HepG2 (cell line): ENCODE measurements around the gene IER2. TPM values are rescaled to one million over a fixed set of nuclear protein-coding genes. Genes with fewer than 3 reads are reported as not detected.

Experiments used
- ELF4 ChIP-seq: sonication (generic); formaldehyde crosslinking; IDR thresholded peaks from 2 replicates; pipeline ENCODE4 v1.5.0; 2020; ENCODE audit warnings: missing genetic modification reagents, mild to moderate bottlenecking, moderate library complexity, borderline replicate concordance
- GABPB1 ChIP-seq: IDR thresholded peaks from 2 replicates; pipeline ENCODE4 v1.6.1; 2016; ENCODE audit warnings: mild to moderate bottlenecking, missing genetic modification reagents, moderate library complexity, missing compliant biosample characterization
- KDM2A ChIP-seq: sonication (generic); formaldehyde crosslinking; IDR thresholded peaks from 2 replicates; pipeline ENCODE4 v1.4.0; 2020; ENCODE audit warnings: low read depth, missing genetic modification reagents, borderline replicate concordance
- KMT2B ChIP-seq: IDR thresholded peaks from 2 replicates; pipeline ENCODE4 v1.6.1; 2016; ENCODE audit warnings: missing genetic modification reagents, missing compliant biosample characterization
- RAD51 ChIP-seq: fragments of 450-650 bp; IDR thresholded peaks from 2 replicates; pipeline ENCODE4 v1.6.1; 2016; ENCODE audit warnings: borderline replicate concordance
- SP4 ChIP-seq: sonication (generic); formaldehyde crosslinking; IDR thresholded peaks from 2 replicates; pipeline ENCODE4 v1.8.1; 2023; ENCODE audit warnings: mild to moderate bottlenecking, missing genetic modification reagents
- THAP11 ChIP-seq: IDR thresholded peaks from 2 replicates; pipeline ENCODE4 v1.6.1; 2016; ENCODE audit warnings: missing biosample characterization, missing genetic modification reagents
- ZNF350 ChIP-seq: sonication (generic); formaldehyde crosslinking; IDR thresholded peaks from 2 replicates; pipeline ENCODE4 v1.4.0; 2020; ENCODE audit warnings: mild to moderate bottlenecking, low read depth, missing genetic modification reagents, borderline replicate concordance
- polyA plus RNA-seq, 8 experiments: library from polyadenylated mRNA; depleted of rRNA in 3 of 8; stranded (reverse) in 7 of 8; unstranded in 1 of 8; fragments of >200 nt; fragmentation: Illumina TruSeq in 4 of 8; extraction: Trizol in 4 of 8; gene quantifications; 2 replicates each; pipeline versions ENCODE4 v1.2.1 to v1.2.3, GENCODE V29; 2011 to 2016; ENCODE audit warnings: low read depth in 4 of 8, missing spikeins in 1 of 8, mixed read lengths in 1 of 8; ENCODE audit not compliant: insufficient read depth in 1 of 8
- total RNA-seq, 5 experiments: library from RNA; depleted of rRNA; stranded (reverse); fragments of >200 nt; fragmentation: Illumina TruSeq; extraction: Trizol; gene quantifications; 2 replicates each; pipeline ENCODE4 v1.2.3, GENCODE V29; 2016; ENCODE audit warnings: low read depth in 1 of 5
- TF ChIP-seq, protein P1 (sequence below): sonication (generic); formaldehyde crosslinking; IDR thresholded peaks from 2 replicates; pipeline ENCODE4 v1.4.0; 2020; ENCODE audit warnings: missing genetic modification reagents, mild to moderate bottlenecking, borderline replicate concordance
- TF ChIP-seq, protein P2 (sequence below): sonication (generic); formaldehyde crosslinking; IDR thresholded peaks from 2 replicates; pipeline ENCODE4 v1.5.1; 2020; ENCODE audit warnings: missing genetic modification reagents, mild to moderate bottlenecking, borderline replicate concordance
- TF ChIP-seq, protein P3 (sequence below): sonication (generic); formaldehyde crosslinking; IDR thresholded peaks from 2 replicates; pipeline ENCODE4 v1.5.0; 2020; ENCODE audit warnings: mild to moderate bottlenecking, missing genetic modification reagents, borderline replicate concordance
- TF ChIP-seq, protein P4 (sequence below): sonication (generic); formaldehyde crosslinking; IDR thresholded peaks from 2 replicates; pipeline ENCODE4 v1.4.0; 2020; ENCODE audit warnings: missing genetic modification reagents

IER2 gene
- total and polyA plus RNA-seq, 2 of the 13 experiments (the other 11 are each of a cell fraction or from before 2014, with no cell fraction given) = 10.1 to 14.3 TPM

DNA sequence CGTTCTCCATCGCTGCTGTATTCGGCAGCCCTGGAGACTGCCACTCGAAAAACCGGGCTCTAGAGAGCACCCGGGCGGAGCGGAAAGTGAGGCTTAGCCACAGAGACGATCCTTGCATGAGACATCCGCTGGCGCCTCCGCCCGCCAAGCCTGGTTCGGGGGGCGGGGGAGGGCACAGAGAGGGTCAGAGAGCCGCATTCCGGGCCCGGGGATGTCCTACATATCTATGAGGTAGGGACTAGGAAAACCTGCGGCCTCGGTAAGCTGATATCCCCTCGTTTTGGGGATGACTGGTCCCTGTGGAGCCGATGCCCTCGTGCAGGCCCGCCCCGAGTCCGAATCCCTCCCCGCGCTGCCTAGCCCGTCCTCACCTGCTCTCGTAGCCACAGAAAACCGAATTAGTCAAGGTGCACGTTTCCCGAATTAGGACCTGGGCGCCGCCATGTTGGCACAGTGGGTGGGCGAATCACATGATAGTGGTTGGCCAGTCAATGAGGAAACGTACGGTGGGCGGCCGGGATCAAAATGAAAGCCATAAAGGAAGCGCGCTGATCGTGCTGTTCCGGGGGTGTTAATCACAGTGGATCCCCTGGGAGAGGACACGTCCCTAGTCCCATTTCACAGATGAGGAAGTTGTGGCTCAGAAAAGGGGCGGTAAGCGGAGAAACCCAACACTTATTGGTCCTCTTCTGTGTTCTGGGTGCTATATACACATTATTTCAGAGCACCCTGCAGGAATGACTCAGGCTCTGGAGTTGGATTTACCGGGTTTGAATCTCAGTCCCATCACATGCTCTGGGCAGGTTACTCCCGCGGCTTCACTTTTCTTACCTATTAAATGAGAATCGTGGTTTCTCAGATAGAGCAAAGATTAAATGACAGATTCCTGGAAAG lies 33.7 kb upstream of the IER2 start, which contains the start of gene TRMT1 (continued):
- TF ChIP-seq GABPB1 (CRISPR knock-in tag) = peak; percentile 81
- peak; percentile 79 for TF ChIP-seq KDM2A (CRISPR knock-in tag)
- TF ChIP-seq, protein P1, sequence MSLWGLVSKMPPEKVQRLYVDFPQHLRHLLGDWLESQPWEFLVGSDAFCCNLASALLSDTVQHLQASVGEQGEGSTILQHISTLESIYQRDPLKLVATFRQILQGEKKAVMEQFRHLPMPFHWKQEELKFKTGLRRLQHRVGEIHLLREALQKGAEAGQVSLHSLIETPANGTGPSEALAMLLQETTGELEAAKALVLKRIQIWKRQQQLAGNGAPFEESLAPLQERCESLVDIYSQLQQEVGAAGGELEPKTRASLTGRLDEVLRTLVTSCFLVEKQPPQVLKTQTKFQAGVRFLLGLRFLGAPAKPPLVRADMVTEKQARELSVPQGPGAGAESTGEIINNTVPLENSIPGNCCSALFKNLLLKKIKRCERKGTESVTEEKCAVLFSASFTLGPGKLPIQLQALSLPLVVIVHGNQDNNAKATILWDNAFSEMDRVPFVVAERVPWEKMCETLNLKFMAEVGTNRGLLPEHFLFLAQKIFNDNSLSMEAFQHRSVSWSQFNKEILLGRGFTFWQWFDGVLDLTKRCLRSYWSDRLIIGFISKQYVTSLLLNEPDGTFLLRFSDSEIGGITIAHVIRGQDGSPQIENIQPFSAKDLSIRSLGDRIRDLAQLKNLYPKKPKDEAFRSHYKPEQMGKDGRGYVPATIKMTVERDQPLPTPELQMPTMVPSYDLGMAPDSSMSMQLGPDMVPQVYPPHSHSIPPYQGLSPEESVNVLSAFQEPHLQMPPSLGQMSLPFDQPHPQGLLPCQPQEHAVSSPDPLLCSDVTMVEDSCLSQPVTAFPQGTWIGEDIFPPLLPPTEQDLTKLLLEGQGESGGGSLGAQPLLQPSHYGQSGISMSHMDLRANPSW (CRISPR knock-in tag) = peak; percentile 86
- TF ChIP-seq, protein P2, sequence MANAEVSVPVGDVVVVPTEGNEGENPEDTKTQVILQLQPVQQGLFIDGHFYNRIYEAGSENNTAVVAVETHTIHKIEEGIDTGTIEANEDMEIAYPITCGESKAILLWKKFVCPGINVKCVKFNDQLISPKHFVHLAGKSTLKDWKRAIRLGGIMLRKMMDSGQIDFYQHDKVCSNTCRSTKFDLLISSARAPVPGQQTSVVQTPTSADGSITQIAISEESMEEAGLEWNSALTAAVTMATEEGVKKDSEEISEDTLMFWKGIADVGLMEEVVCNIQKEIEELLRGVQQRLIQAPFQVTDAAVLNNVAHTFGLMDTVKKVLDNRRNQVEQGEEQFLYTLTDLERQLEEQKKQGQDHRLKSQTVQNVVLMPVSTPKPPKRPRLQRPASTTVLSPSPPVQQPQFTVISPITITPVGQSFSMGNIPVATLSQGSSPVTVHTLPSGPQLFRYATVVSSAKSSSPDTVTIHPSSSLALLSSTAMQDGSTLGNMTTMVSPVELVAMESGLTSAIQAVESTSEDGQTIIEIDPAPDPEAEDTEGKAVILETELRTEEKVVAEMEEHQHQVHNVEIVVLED (CRISPR knock-in tag) = peak; percentile 68; the same call in 1 of the 2 replicates
- TF ChIP-seq KMT2B (CRISPR knock-in tag) = peak; percentile 82
- TF ChIP-seq THAP11 (CRISPR knock-in tag) = peak; percentile 89
- peak; percentile 77 for TF ChIP-seq ZNF350 (CRISPR knock-in tag)
- TF ChIP-seq SP4 (CRISPR knock-in tag) = peak; percentile 50; the same call in 1 of the 2 replicates
- TF ChIP-seq, protein P3, sequence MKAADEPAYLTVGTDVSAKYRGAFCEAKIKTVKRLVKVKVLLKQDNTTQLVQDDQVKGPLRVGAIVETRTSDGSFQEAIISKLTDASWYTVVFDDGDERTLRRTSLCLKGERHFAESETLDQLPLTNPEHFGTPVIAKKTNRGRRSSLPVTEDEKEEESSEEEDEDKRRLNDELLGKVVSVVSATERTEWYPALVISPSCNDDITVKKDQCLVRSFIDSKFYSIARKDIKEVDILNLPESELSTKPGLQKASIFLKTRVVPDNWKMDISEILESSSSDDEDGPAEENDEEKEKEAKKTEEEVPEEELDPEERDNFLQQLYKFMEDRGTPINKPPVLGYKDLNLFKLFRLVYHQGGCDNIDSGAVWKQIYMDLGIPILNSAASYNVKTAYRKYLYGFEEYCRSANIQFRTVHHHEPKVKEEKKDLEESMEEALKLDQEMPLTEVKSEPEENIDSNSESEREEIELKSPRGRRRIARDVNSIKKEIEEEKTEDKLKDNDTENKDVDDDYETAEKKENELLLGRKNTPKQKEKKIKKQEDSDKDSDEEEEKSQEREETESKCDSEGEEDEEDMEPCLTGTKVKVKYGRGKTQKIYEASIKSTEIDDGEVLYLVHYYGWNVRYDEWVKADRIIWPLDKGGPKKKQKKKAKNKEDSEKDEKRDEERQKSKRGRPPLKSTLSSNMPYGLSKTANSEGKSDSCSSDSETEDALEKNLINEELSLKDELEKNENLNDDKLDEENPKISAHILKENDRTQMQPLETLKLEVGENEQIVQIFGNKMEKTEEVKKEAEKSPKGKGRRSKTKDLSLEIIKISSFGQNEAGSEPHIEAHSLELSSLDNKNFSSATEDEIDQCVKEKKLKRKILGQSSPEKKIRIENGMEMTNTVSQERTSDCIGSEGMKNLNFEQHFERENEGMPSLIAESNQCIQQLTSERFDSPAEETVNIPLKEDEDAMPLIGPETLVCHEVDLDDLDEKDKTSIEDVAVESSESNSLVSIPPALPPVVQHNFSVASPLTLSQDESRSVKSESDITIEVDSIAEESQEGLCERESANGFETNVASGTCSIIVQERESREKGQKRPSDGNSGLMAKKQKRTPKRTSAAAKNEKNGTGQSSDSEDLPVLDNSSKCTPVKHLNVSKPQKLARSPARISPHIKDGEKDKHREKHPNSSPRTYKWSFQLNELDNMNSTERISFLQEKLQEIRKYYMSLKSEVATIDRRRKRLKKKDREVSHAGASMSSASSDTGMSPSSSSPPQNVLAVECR (CRISPR knock-in tag) = peak; percentile 99
- peak; percentile 50; the same call in 1 of the 2 replicates for TF ChIP-seq ELF4 (CRISPR knock-in tag)
- TF ChIP-seq, protein P4, sequence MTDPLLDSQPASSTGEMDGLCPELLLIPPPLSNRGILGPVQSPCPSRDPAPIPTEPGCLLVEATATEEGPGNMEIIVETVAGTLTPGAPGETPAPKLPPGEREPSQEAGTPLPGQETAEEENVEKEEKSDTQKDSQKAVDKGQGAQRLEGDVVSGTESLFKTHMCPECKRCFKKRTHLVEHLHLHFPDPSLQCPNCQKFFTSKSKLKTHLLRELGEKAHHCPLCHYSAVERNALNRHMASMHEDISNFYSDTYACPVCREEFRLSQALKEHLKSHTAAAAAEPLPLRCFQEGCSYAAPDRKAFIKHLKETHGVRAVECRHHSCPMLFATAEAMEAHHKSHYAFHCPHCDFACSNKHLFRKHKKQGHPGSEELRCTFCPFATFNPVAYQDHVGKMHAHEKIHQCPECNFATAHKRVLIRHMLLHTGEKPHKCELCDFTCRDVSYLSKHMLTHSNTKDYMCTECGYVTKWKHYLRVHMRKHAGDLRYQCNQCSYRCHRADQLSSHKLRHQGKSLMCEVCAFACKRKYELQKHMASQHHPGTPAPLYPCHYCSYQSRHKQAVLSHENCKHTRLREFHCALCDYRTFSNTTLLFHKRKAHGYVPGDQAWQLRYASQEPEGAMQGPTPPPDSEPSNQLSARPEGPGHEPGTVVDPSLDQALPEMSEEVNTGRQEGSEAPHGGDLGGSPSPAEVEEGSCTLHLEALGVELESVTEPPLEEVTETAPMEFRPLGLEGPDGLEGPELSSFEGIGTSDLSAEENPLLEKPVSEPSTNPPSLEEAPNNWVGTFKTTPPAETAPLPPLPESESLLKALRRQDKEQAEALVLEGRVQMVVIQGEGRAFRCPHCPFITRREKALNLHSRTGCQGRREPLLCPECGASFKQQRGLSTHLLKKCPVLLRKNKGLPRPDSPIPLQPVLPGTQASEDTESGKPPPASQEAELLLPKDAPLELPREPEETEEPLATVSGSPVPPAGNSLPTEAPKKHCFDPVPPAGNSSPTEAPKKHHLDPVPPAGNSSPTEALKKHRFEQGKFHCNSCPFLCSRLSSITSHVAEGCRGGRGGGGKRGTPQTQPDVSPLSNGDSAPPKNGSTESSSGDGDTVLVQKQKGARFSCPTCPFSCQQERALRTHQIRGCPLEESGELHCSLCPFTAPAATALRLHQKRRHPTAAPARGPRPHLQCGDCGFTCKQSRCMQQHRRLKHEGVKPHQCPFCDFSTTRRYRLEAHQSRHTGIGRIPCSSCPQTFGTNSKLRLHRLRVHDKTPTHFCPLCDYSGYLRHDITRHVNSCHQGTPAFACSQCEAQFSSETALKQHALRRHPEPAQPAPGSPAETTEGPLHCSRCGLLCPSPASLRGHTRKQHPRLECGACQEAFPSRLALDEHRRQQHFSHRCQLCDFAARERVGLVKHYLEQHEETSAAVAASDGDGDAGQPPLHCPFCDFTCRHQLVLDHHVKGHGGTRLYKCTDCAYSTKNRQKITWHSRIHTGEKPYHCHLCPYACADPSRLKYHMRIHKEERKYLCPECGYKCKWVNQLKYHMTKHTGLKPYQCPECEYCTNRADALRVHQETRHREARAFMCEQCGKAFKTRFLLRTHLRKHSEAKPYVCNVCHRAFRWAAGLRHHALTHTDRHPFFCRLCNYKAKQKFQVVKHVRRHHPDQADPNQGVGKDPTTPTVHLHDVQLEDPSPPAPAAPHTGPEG (CRISPR knock-in tag) = 0 out of 2 replicates have a peak, but pooled peaks have one; percentile 53
- TF ChIP-seq RAD51 = peak; percentile 60
